DND-41 (cell line): ENCODE measurements around the gene SGIP1.

Experiments used
- ATAC-seq: fragments of 200-7000 bp; cut with Tn5 transposase; 3 replicates; pipeline ENCODE4 v1.9.1; 2021; ENCODE audit warnings: low read depth; ENCODE audit not compliant: insufficient read depth
- DNase-seq: peaks from one replicate; pipeline ENCODE4 v3.0.0-alpha.2; 2020
- H2AFZ ChIP-seq: 2 replicates; pipeline ENCODE4 v1.6.0; 2012; ENCODE audit warnings: low read depth, low read length
- H3K27ac ChIP-seq: 2 replicates; pipeline ENCODE4 v1.5.1; 2012; ENCODE audit warnings: low read length, inconsistent platforms
- H3K27me3 ChIP-seq: fragments of 200-600 bp; sonication (generic); 2 replicates; pipeline ENCODE4 v1.6.0; 2012; ENCODE audit warnings: low read length, mild to moderate bottlenecking, inconsistent platforms; ENCODE audit not compliant: insufficient read depth, poor library complexity
- H3K36me3 ChIP-seq: 2 replicates; pipeline ENCODE4 v1.5.1; 2012; ENCODE audit warnings: low read length, inconsistent platforms; ENCODE audit not compliant: insufficient read depth
- H3K4me1 ChIP-seq: 2 replicates; pipeline ENCODE4 v1.5.1; 2012; ENCODE audit warnings: mild to moderate bottlenecking, low read length; ENCODE audit not compliant: insufficient read depth
- H3K4me2 ChIP-seq: 2 replicates; pipeline ENCODE4 v1.6.0; 2012; ENCODE audit warnings: mild to moderate bottlenecking, moderate library complexity, low read length, inconsistent platforms; ENCODE audit not compliant: insufficient read depth
- H3K4me3 ChIP-seq, 2 experiments: fragments of 200-600 bp in 1 of 2; shearing (Covaris generic) in 1 of 2; 2 replicates each; pipeline ENCODE4 v1.5.1; 2012 to 2016; ENCODE audit warnings: inconsistent platforms in 2 of 2, low read length in 2 of 2, mild to moderate bottlenecking in 2 of 2, low read depth in 1 of 2, moderate library complexity in 1 of 2
- H3K79me2 ChIP-seq: 2 replicates; pipeline ENCODE4 v1.6.0; 2012; ENCODE audit warnings: low read length, inconsistent platforms; ENCODE audit not compliant: insufficient read depth
- H3K9ac ChIP-seq: 2 replicates; pipeline ENCODE4 v1.6.0; 2012; ENCODE audit warnings: low read depth, mild to moderate bottlenecking, inconsistent platforms, low read length, moderate library complexity
- H3K9me3 ChIP-seq: 2 replicates; pipeline ENCODE4 v1.5.1; 2012; ENCODE audit warnings: low read length, moderate library complexity, mild to moderate bottlenecking, inconsistent platforms; ENCODE audit not compliant: insufficient read depth, severe bottlenecking
- H4K20me1 ChIP-seq: 2 replicates; pipeline ENCODE4 v1.6.0; 2012; ENCODE audit warnings: low read length; ENCODE audit not compliant: insufficient read depth
- EZH2 ChIP-seq: IDR thresholded peaks from 3 replicates; pipeline ENCODE4 v1.6.1; 2012; ENCODE audit warnings: borderline replicate concordance, low read depth, mild to moderate bottlenecking, moderate library complexity, low read length, inconsistent platforms; ENCODE audit not compliant: severe bottlenecking
- TF ChIP-seq, protein P1 (sequence below): IDR thresholded peaks from 2 replicates; pipeline ENCODE4 v1.5.1; 2012; ENCODE audit warnings: borderline replicate concordance, low read length, moderate library complexity, mild to moderate bottlenecking; ENCODE audit not compliant: poor library complexity, severe bottlenecking; ENCODE audit errors: extremely low read depth

The SGIP1 gene

DNA sequence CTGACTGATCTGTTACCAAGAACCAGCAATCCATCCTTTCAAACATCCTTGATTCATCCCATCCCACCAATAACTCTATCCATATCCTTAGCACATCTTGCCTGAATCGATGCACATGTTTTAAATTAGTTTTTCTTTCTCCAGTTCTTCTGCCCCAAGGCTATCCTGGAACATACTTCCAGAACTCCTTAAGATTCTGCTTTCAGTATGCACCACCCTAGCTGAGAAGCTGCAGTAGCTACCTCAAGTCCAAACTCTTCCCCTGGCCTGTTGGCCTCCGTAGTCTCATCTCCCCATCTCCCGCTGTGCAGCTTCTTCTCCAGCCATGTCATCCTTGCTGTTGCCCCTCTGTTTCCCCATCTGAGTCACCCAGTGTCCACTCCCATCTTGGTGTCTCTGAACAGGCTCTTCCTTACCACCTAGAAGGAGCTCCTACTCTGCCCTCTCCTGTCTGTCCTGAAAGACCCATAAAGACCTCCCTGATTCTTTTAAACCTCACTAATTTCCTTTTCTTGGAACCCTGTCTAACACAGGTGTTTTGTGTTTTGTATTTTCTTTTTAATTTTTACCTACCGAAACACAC is 108.0 kb downstream of the SGIP1 start:
- no peaks in the 10 kb centered on the region for H3K4me1 ChIP-seq
- peaks cover 12% of the 10 kb centered on the region for H3K27me3 ChIP-seq
- no peak for TF ChIP-seq EZH2
- TF ChIP-seq, protein P1, sequence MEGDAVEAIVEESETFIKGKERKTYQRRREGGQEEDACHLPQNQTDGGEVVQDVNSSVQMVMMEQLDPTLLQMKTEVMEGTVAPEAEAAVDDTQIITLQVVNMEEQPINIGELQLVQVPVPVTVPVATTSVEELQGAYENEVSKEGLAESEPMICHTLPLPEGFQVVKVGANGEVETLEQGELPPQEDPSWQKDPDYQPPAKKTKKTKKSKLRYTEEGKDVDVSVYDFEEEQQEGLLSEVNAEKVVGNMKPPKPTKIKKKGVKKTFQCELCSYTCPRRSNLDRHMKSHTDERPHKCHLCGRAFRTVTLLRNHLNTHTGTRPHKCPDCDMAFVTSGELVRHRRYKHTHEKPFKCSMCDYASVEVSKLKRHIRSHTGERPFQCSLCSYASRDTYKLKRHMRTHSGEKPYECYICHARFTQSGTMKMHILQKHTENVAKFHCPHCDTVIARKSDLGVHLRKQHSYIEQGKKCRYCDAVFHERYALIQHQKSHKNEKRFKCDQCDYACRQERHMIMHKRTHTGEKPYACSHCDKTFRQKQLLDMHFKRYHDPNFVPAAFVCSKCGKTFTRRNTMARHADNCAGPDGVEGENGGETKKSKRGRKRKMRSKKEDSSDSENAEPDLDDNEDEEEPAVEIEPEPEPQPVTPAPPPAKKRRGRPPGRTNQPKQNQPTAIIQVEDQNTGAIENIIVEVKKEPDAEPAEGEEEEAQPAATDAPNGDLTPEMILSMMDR = no peak
- no peaks in the 10 kb centered on the region for H4K20me1 ChIP-seq
- ATAC-seq = no peak
- no peak overlapping the region for H3K4me3 ChIP-seq
- no peak overlapping the region for H3K27ac ChIP-seq
- H2AFZ ChIP-seq = no peak overlapping the region
- H3K9me3 ChIP-seq = no peaks in the 10 kb centered on the region
- no peak overlapping the region for H3K4me2 ChIP-seq
- DNase-seq = no peak
- no peak overlapping the region for H3K9ac ChIP-seq
- H3K79me2 ChIP-seq = no peaks in the 10 kb centered on the region
- H3K36me3 ChIP-seq = no peaks in the 10 kb centered on the region

DNA sequence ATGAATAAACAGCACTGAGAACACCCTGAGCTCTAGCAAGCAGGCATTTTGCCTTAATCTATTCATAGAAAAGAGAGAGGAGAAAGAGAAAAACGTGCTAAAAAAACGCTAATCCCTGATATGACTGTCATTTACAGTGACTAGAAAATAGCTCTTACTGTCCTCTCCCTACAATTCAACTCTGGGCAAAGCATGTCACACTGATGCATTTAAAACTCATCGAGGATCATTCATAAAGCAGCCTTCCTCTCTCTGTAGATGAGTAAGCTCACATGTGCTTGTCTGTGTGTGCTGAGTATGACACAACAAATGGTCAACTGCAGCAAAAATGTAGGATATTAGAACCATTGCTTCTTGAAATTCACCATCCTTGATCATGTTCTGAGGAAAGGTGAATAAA is 109.0 kb downstream of the SGIP1 start:
- Histone ChIP-seq H3K9ac (no peak overlapping the region), H3K27ac (no peak overlapping the region), H3K36me3 (no peaks in the 10 kb centered on the region), H2AFZ (no peak overlapping the region), H4K20me1 (no peaks in the 10 kb centered on the region), H3K4me1 (no peaks in the 10 kb centered on the region), H3K4me2 (no peak overlapping the region), H3K27me3 (peaks cover 18% of the 10 kb centered on the region), H3K9me3 (no peaks in the 10 kb centered on the region), H3K79me2 (no peaks in the 10 kb centered on the region), H3K4me3 (no peak overlapping the region)
- DNase-seq (no peak), ATAC-seq (no peak)
- no peak for TF ChIP-seq EZH2
- TF ChIP-seq, protein P1 = no peak

DNA sequence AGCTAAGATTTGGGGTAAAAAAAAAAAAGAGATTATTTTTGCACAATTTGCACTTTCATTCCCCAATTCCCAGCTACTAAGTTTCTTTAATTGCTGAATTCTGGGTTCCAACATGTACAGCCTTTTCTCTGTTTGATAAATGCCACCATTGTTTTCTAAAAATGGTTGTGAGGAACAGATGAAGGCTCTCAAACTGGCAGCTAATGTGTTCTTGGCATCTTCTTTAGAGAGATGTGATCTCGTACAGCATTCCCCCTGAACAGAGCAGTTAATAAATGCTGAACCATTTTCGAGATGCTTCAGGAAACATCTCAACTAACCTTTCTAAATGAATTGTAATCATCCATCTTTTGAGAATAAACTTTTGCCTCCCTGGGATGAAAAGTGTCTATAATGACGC is 110.4 kb downstream of the SGIP1 start:
- H3K36me3 ChIP-seq = no peaks in the 10 kb centered on the region

More for the DNA sequence above, 110.4 kb downstream of the SGIP1 start:
- no peak for DNase-seq
- H3K27me3 ChIP-seq = peaks cover 29% of the 10 kb centered on the region
- no peaks in the 10 kb centered on the region for H3K9me3 ChIP-seq
- H3K79me2 ChIP-seq = no peaks in the 10 kb centered on the region
- no peak overlapping the region for H3K4me3 ChIP-seq
- no peak overlapping the region for H2AFZ ChIP-seq
- no peaks in the 10 kb centered on the region for H4K20me1 ChIP-seq
- H3K9ac ChIP-seq = no peak overlapping the region
- H3K4me2 ChIP-seq = no peak overlapping the region
- TF ChIP-seq, protein P1 = no peak
- no peak for TF ChIP-seq EZH2
- H3K27ac ChIP-seq = no peak overlapping the region
- H3K4me1 ChIP-seq = no peaks in the 10 kb centered on the region
- ATAC-seq = no peak
